T-helper 2 cell treated with Interferon-gamma antibody and Interleukin-4, amounts not matched to agents 5 μg/mL and 100 μg/mL, for 36 hours (primary cell): ENCODE data around the gene TH.

ENCODE experiments used
- DNase-seq: peaks from one replicate; pipeline ENCODE4 v3.0.0; 2021; ENCODE audit warnings: low spot score
- H3K27ac Mint-ChIP-seq: one replicate; pipeline ENCODE4 v1.8.0; 2021; ENCODE audit warnings: mild to moderate bottlenecking, mixed read lengths
- H3K27me3 Mint-ChIP-seq: one replicate; pipeline ENCODE4 v1.8.0; 2021; ENCODE audit warnings: low read depth, mixed read lengths
- H3K36me3 Mint-ChIP-seq: one replicate; pipeline ENCODE4 v1.8.0; 2021; ENCODE audit warnings: low read depth, mixed read lengths
- H3K4me1 Mint-ChIP-seq: one replicate; pipeline ENCODE4 v1.8.0; 2021; ENCODE audit warnings: low read depth, mixed read lengths
- H3K4me3 Mint-ChIP-seq: one replicate; pipeline ENCODE4 v1.8.0; 2022; ENCODE audit warnings: mild to moderate bottlenecking, moderate library complexity, mixed read lengths
- H3K9me3 Mint-ChIP-seq: one replicate; pipeline ENCODE4 v1.8.0; 2021; ENCODE audit warnings: mixed read lengths

Gene TH

GRCh38 chr11:2212411-2213251, 41.0 kb upstream of the TH start:
- Mint-ChIP-seq H3K36me3 (no peaks in the 10 kb centered on the region), H3K9me3 (no peaks in the 10 kb centered on the region), H3K4me1 (peaks cover 5% of the 10 kb centered on the region), H3K27me3 (no peaks in the 10 kb centered on the region), H3K4me3 (no peak overlapping the region), H3K27ac (no peak overlapping the region)
- DNase-seq: no peak

- peaks cover 5% of the 10 kb centered on the region for H3K4me1 Mint-ChIP-seq
- H3K4me3 Mint-ChIP-seq: no peak overlapping the region
- H3K27ac Mint-ChIP-seq: no peak overlapping the region
- H3K36me3 Mint-ChIP-seq: no peaks in the 10 kb centered on the region
- no peaks in the 10 kb centered on the region for H3K9me3 Mint-ChIP-seq
- DNase-seq: no peak
- H3K27me3 Mint-ChIP-seq: no peaks in the 10 kb centered on the region
These were observed 39.7 kb upstream of the TH start for GRCh38 chr11:2211113-2211971.

- Mint-ChIP-seq H3K9me3 (no peaks in the 10 kb centered on the region), H3K27ac (no peak overlapping the region), H3K27me3 (no peaks in the 10 kb centered on the region), H3K36me3 (no peaks in the 10 kb centered on the region), H3K4me3 (no peak overlapping the region), H3K4me1 (peaks cover 5% of the 10 kb centered on the region)
- no peak for DNase-seq
These were observed 38.9 kb upstream of the TH start for GRCh38 chr11:2210366-2211112.

- DNase-seq: no peak
- H3K4me1 Mint-ChIP-seq: peaks cover 5% of the 10 kb centered on the region
- no peaks in the 10 kb centered on the region for H3K9me3 Mint-ChIP-seq
- H3K36me3 Mint-ChIP-seq: no peaks in the 10 kb centered on the region
- H3K27me3 Mint-ChIP-seq: no peaks in the 10 kb centered on the region
- no peak overlapping the region for H3K4me3 Mint-ChIP-seq
- no peak overlapping the region for H3K27ac Mint-ChIP-seq
These were observed 38.3 kb upstream of the TH start for GRCh38 chr11:2209900-2210321.

GRCh38 chr11:2209370-2209801, 37.8 kb upstream of the TH start:
- H3K36me3 Mint-ChIP-seq: no peaks in the 10 kb centered on the region
- H3K4me3 Mint-ChIP-seq: no peak overlapping the region
- no peak overlapping the region for H3K27ac Mint-ChIP-seq
- peaks cover 5% of the 10 kb centered on the region for H3K4me1 Mint-ChIP-seq
- no peaks in the 10 kb centered on the region for H3K9me3 Mint-ChIP-seq
- no peaks in the 10 kb centered on the region for H3K27me3 Mint-ChIP-seq
- no peak for DNase-seq

GRCh38 chr11:2208691-2209369, 37.2 kb upstream of the TH start:
- H3K27ac Mint-ChIP-seq: no peak overlapping the region
- no peak overlapping the region for H3K4me3 Mint-ChIP-seq
- peaks cover 2% of the 10 kb centered on the region for H3K4me1 Mint-ChIP-seq
- H3K9me3 Mint-ChIP-seq: no peaks in the 10 kb centered on the region
- no peak for DNase-seq
- no peaks in the 10 kb centered on the region for H3K36me3 Mint-ChIP-seq
- no peaks in the 10 kb centered on the region for H3K27me3 Mint-ChIP-seq

GRCh38 chr11:2207773-2208621, 36.4 kb upstream of the TH start:
- Mint-ChIP-seq H3K27ac (no peak overlapping the region), H3K9me3 (no peaks in the 10 kb centered on the region), H3K27me3 (no peaks in the 10 kb centered on the region), H3K4me3 (no peak overlapping the region), H3K36me3 (no peaks in the 10 kb centered on the region), H3K4me1 (no peaks in the 10 kb centered on the region)
- no peak for DNase-seq

GRCh38 chr11:2207212-2207611, 35.6 kb upstream of the TH start:
- Mint-ChIP-seq H3K4me3 (no peak overlapping the region), H3K4me1 (no peaks in the 10 kb centered on the region), H3K9me3 (no peaks in the 10 kb centered on the region), H3K27me3 (no peaks in the 10 kb centered on the region), H3K36me3 (no peaks in the 10 kb centered on the region), H3K27ac (no peak overlapping the region)
- no peak for DNase-seq

- Mint-ChIP-seq H3K4me3 (no peak overlapping the region), H3K27me3 (no peaks in the 10 kb centered on the region), H3K27ac (no peak overlapping the region), H3K9me3 (no peaks in the 10 kb centered on the region), H3K36me3 (no peaks in the 10 kb centered on the region), H3K4me1 (no peaks in the 10 kb centered on the region)
- DNase-seq: no peak
These were observed 34.5 kb upstream of the TH start for GRCh38 chr11:2205981-2206690.

- Mint-ChIP-seq H3K27ac (no peak overlapping the region), H3K36me3 (no peaks in the 10 kb centered on the region), H3K9me3 (no peaks in the 10 kb centered on the region), H3K4me1 (no peaks in the 10 kb centered on the region), H3K4me3 (no peak overlapping the region), H3K27me3 (no peaks in the 10 kb centered on the region)
- no peak for DNase-seq
These were observed 33.7 kb upstream of the TH start for GRCh38 chr11:2205214-2205720.

- Mint-ChIP-seq H3K4me3 (no peak overlapping the region), H3K27ac (no peak overlapping the region), H3K27me3 (no peaks in the 10 kb centered on the region), H3K36me3 (no peaks in the 10 kb centered on the region), H3K4me1 (no peaks in the 10 kb centered on the region), H3K9me3 (no peaks in the 10 kb centered on the region)
- DNase-seq: no peak
These were observed 33.0 kb upstream of the TH start for GRCh38 chr11:2204361-2205213.
